Subcutaneous adipose tissue (tissue), 4 donors: ENCODE measurements around the gene SPDYE3. TPM values are rescaled to one million over a fixed set of nuclear protein-coding genes. Genes with fewer than 3 reads are reported as not detected.

Experiments
- CTCF ChIP-seq: fragments of 450-650 bp; IDR thresholded peaks from one replicate; pipeline ENCODE4 v1.5.1; 2016; ENCODE audit warnings: low read depth, mild to moderate bottlenecking, control low read depth, antibody characterized with exemption, moderate library complexity
- total RNA-seq, 4 donors: library from RNA; depleted of rRNA; stranded (reverse); fragments of >200 nt; gene quantifications; one replicate each; pipeline ENCODE4 v1.1.0, GENCODE V29; 2016

Gene SPDYE3
- total RNA-seq, 4 donors from 2014 or later, result not detected

- no peak for TF ChIP-seq CTCF
Measured at GRCh38 chr7:100348805-100349204, 41.3 kb downstream of the SPDYE3 start.

- no peak for TF ChIP-seq CTCF
Measured at GRCh38 chr7:100349757-100350156, 42.3 kb downstream of the SPDYE3 start.

DNA sequence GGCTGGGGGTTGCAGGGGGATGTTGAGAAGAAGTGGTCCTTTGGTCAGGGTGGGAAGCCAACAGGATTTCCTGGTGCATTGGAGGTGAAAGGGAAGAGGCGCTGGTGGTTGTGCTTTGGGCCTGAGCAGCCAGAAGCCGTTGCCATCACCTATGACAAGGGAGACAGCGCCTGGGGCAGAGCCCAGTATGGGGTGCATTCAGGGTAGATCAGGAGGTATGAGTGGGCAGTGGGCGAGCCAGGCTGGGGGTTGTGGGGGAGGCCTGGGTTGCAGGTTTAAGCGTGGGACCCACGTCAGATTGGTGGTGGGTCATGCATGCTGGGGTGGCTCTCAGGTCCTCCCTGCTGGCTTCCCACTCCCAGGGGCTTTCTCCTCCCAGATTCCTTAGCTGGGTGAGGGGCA is 44.2 kb downstream of the SPDYE3 start:
- no peak for TF ChIP-seq CTCF

GRCh38 chr7:100352984-100353684 is 45.6 kb downstream of the SPDYE3 start:
- TF ChIP-seq CTCF, result no peak

- TF ChIP-seq CTCF, result no peak
Measured at GRCh38 chr7:100353685-100354330, 46.3 kb downstream of the SPDYE3 start.

DNA sequence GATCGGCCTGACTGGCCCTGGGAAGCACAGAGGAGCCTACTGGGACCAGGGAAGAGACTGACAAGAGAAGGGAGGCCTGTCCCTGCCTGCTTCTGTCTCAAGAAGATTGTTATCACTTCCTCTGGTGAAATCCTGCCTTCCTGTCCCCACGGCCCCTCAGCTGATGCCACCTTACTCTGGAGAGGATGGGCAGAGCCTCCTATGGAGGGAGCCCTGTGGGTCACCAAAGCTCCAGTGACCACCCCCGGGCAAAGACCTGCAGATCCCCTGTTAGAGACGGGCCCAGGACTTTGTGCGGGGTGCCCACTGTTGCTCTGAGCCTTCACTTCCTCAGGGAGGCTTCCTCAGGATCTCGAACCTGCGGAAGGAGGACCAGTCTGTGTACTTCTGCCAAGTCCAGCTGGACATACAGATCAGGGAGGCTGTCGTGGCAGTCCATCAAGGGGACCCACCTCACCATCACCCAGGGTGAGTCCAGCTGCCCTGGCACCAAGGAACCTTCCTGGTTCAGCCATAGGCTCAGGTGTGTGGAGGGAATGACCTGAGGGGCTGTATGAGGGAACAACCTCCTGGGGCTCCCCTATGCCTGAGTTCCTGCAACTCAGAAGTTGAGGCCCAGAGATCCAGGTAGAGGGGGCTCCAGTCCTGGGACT is 49.0 kb downstream of the SPDYE3 start:
- TF ChIP-seq CTCF, result no peak

DNA sequence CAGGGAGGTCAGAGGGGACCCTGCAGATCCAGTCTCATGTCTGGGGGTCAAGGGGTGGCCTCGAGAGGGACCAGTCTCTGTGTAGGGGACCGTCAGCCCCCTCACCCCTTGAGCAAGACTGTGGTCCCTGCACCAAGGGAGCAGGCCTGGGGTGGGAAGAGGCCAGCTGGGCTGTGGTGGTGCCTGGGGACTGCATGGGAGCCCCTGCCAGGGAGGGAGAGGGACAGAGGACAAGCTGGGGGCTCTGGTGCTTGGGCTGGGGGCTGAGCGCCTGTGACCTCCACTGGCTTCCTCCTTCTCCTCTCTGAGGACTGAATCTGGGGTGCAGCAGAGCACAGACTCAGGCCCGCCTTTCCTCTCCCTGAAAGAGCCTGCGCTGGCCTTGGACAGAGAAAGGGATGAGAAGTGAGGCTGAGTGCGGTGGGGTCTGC is 49.6 kb downstream of the SPDYE3 start:
- TF ChIP-seq CTCF, result no peak
